Measurements from ENCODE around the gene ITGB3. TPM values are rescaled to one million over a fixed set of nuclear protein-coding genes. Genes with fewer than 3 reads are reported as not detected.
"Not testable (repeated sequence)": the region's sequence is repeated elsewhere in the genome, so short reads cannot be mapped to it uniquely, and the experiment has no call there.

Gene ITGB3
- total and polyA plus RNA-seq, 10 donors, result 0.30 to 56.0 (median 31.1) TPM

- H3K27me3 ChIP-seq (replicated peaks in 1 of 7), result no peaks in the 10 kb centered on the region
- H3K27ac ChIP-seq, result no peak overlapping the region
- intact Hi-C loops (cut with DNase I; ENCODE audit: low total_unique reads), result no loop called here
- no peak overlapping the region for H3K4me3 ChIP-seq
- H3K9me3 ChIP-seq, result peaks cover 0 to 6% (median 0%) of the 10 kb centered on the region in 8 donors
- 67 to 94% (median 77%) methylated on average over 1 of the region's 1 CpG for WGBS, 5 donors
- TF ChIP-seq, protein P1, sequence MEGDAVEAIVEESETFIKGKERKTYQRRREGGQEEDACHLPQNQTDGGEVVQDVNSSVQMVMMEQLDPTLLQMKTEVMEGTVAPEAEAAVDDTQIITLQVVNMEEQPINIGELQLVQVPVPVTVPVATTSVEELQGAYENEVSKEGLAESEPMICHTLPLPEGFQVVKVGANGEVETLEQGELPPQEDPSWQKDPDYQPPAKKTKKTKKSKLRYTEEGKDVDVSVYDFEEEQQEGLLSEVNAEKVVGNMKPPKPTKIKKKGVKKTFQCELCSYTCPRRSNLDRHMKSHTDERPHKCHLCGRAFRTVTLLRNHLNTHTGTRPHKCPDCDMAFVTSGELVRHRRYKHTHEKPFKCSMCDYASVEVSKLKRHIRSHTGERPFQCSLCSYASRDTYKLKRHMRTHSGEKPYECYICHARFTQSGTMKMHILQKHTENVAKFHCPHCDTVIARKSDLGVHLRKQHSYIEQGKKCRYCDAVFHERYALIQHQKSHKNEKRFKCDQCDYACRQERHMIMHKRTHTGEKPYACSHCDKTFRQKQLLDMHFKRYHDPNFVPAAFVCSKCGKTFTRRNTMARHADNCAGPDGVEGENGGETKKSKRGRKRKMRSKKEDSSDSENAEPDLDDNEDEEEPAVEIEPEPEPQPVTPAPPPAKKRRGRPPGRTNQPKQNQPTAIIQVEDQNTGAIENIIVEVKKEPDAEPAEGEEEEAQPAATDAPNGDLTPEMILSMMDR (IDR thresholded peaks at IDR 0.05 in 8 of 11, conservative IDR thresholded peaks at IDR 0.05 in 3 of 11), result no peak
- TF ChIP-seq POLR2A (IDR thresholded peaks at IDR 0.05) (no peak), POLR2AphosphoS5 (IDR thresholded peaks at IDR 0.05) (no peak)
- no peaks in the 10 kb centered on the region for H3K36me3 ChIP-seq
- H3K4me1 ChIP-seq, result peaks cover 0 to 10% (median 3%) of the 10 kb centered on the region in 6 donors
- DNase-seq, result no peak
These were observed 13.8 kb downstream of the ITGB3 start for GRCh38 chr17:47267354-47267828.

DNA sequence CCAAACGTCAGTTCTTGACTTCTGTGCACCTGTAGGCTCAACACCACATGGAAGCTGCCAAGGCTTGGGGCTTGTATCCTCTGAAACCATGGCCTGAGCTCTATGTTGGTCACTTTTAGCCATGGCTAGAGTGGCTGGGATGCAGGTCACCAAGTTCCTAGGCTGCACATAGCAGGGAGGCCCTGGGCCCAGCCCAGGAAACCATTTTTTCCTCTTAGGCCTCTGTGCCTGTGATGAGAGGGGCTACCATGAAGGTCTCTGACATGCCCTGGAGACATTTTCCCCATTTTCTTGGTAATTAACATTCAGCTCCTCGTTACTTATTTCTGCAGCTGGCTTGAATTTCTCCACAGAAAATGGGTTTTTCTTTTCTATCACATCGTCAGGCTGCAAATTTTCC, 15.3 kb downstream of the ITGB3 start:
- intact Hi-C loops (cut with DNase I; ENCODE audit: low total_unique reads); H3K36me3 ChIP-seq; H3K27ac ChIP-seq; H3K27me3 ChIP-seq (replicated peaks in 1 of 7); H3K4me3 ChIP-seq; DNase-seq; H3K4me1 ChIP-seq; H3K9me3 ChIP-seq: not testable (repeated sequence)
- 82 to 96% (median 86%) methylated on average over 3 of the region's 3 CpGs for WGBS, 5 donors

GRCh38 chr17:47269561-47270280, 16.1 kb downstream of the ITGB3 start:
- H3K4me3 ChIP-seq; DNase-seq; H3K27me3 ChIP-seq (replicated peaks in 1 of 7); H3K4me1 ChIP-seq; H3K9me3 ChIP-seq; H3K27ac ChIP-seq; intact Hi-C loops (cut with DNase I; ENCODE audit: low total_unique reads); H3K36me3 ChIP-seq: not testable (repeated sequence)

GRCh38 chr17:47270946-47271705, 17.5 kb downstream of the ITGB3 start:
- WGBS, 5 donors, result 74 to 85% (median 79%) methylated on average over 2 of the region's 2 CpGs
- intact Hi-C loops (cut with DNase I; ENCODE audit: low total_unique reads), result no loop called here

More at GRCh38 chr17:47270946-47271705, 17.5 kb downstream of the ITGB3 start:
- TF ChIP-seq POLR2AphosphoS5 (IDR thresholded peaks at IDR 0.05) (no peak), POLR2A (IDR thresholded peaks at IDR 0.05) (no peak)
- TF ChIP-seq, protein P1 (IDR thresholded peaks at IDR 0.05 in 8 of 11, conservative IDR thresholded peaks at IDR 0.05 in 3 of 11), result no peak
- Histone ChIP-seq H3K4me1 (peaks cover 0 to 19% (median 11%) of the 10 kb centered on the region in 6 donors), H3K27ac (no peak overlapping the region), H3K27me3 (replicated peaks in 1 of 7) (no peaks in the 10 kb centered on the region), H3K4me3 (no peak overlapping the region), H3K9me3 (peaks cover 0 to 6% (median 0%) of the 10 kb centered on the region in 8 donors), H3K36me3 (no peaks in the 10 kb centered on the region)
- no peak for DNase-seq

Data from spleen (tissue), 11 donors.